Neuron (in vitro differentiated cells): ENCODE results near the gene SYN1.

Source experiments
- H2AFZ ChIP-seq: one replicate; pipeline ENCODE4 v1.6.1; 2013; ENCODE audit warnings: low read depth, mild to moderate bottlenecking, inconsistent platforms, low read length, moderate library complexity
- H3K27me3 ChIP-seq: one replicate; pipeline ENCODE4 v1.6.1; 2013; ENCODE audit warnings: low read length; ENCODE audit not compliant: insufficient read depth
- H3K36me3 ChIP-seq: one replicate; pipeline ENCODE4 v1.6.1; 2013; ENCODE audit warnings: low read length; ENCODE audit not compliant: insufficient read depth
- H3K4me1 ChIP-seq: one replicate; pipeline ENCODE4 v1.6.1; 2013; ENCODE audit warnings: low read length; ENCODE audit not compliant: insufficient read depth
- H3K4me3 ChIP-seq: 2 replicates; pipeline ENCODE4 v1.5.1; 2013; ENCODE audit warnings: mild to moderate bottlenecking, low read length, moderate library complexity
- H3K9me3 ChIP-seq: one replicate; pipeline ENCODE4 v1.6.1; 2013; ENCODE audit warnings: low read length

The SYN1 gene

GRCh38 chrX:47583240-47583861 lies 36.3 kb downstream of the SYN1 start:
- H3K27me3 ChIP-seq, result peaks cover 3% of the 10 kb centered on the region
- no peak overlapping the region for H2AFZ ChIP-seq
- H3K9me3 ChIP-seq, result no peaks in the 10 kb centered on the region
- no peaks in the 10 kb centered on the region for H3K4me1 ChIP-seq
- H3K4me3 ChIP-seq, result no peak overlapping the region
- peaks cover 3% of the 10 kb centered on the region for H3K36me3 ChIP-seq

- Histone ChIP-seq H3K4me3 (peak within 1 kb of the TSS; percentile 59), H2AFZ (no peak within 1 kb of the TSS), H3K9me3 (no peaks in the 10 kb centered on the region), H3K4me1 (no peaks in the 10 kb centered on the region), H3K36me3 (peaks cover 3% of the 10 kb centered on the region), H3K27me3 (peaks cover 3% of the 10 kb centered on the region)
These were observed 37.7 kb downstream of the SYN1 start, which contains the start of gene TIMP1 for GRCh38 chrX:47581731-47582647. Gene TIMP1 (plus strand): TSS chrX:47582436. CDS start chrX:47583416, 980 bp downstream.

GRCh38 chrX:47579537-47579936 lies 40.1 kb downstream of the SYN1 start:
- H3K27me3 ChIP-seq, result no peaks in the 10 kb centered on the region
- no peaks in the 10 kb centered on the region for H3K4me1 ChIP-seq
- H3K36me3 ChIP-seq, result peaks cover 1% of the 10 kb centered on the region
- H2AFZ ChIP-seq, result no peak overlapping the region
- no peak overlapping the region for H3K4me3 ChIP-seq
- no peaks in the 10 kb centered on the region for H3K9me3 ChIP-seq

- Histone ChIP-seq H3K4me3 (no peak overlapping the region), H2AFZ (no peak overlapping the region), H3K4me1 (no peaks in the 10 kb centered on the region), H3K27me3 (no peaks in the 10 kb centered on the region), H3K36me3 (no peaks in the 10 kb centered on the region), H3K9me3 (no peaks in the 10 kb centered on the region)
These were observed 41.0 kb downstream of the SYN1 start for GRCh38 chrX:47578692-47579091.

- Histone ChIP-seq H3K4me3 (no peak overlapping the region), H3K4me1 (no peaks in the 10 kb centered on the region), H3K27me3 (no peaks in the 10 kb centered on the region), H3K36me3 (no peaks in the 10 kb centered on the region), H3K9me3 (no peaks in the 10 kb centered on the region), H2AFZ (no peak overlapping the region)
These were observed 41.8 kb downstream of the SYN1 start for GRCh38 chrX:47577901-47578300.

- H3K4me3 ChIP-seq, result no peak overlapping the region
These were observed 42.2 kb downstream of the SYN1 start for GRCh38 chrX:47577424-47577823.

GRCh38 chrX:47576021-47576898 lies 43.4 kb downstream of the SYN1 start:
- H2AFZ ChIP-seq, result no peak overlapping the region
- no peaks in the 10 kb centered on the region for H3K9me3 ChIP-seq
- H3K27me3 ChIP-seq, result no peaks in the 10 kb centered on the region
- H3K4me1 ChIP-seq, result no peaks in the 10 kb centered on the region
- H3K36me3 ChIP-seq, result no peaks in the 10 kb centered on the region
- no peak overlapping the region for H3K4me3 ChIP-seq

More at GRCh38 chrX:47577424-47577823, 42.2 kb downstream of the SYN1 start:
- H3K27me3 ChIP-seq, result no peaks in the 10 kb centered on the region
- H2AFZ ChIP-seq, result no peak overlapping the region
- no peaks in the 10 kb centered on the region for H3K4me1 ChIP-seq
- no peaks in the 10 kb centered on the region for H3K36me3 ChIP-seq
- H3K9me3 ChIP-seq, result no peaks in the 10 kb centered on the region

GRCh38 chrX:47574547-47575301 lies 44.9 kb downstream of the SYN1 start:
- H3K36me3 ChIP-seq, result peaks cover 5% of the 10 kb centered on the region
- no peak overlapping the region for H3K4me3 ChIP-seq
- peaks cover under 1% of the 10 kb centered on the region for H3K9me3 ChIP-seq
- H3K27me3 ChIP-seq, result no peaks in the 10 kb centered on the region
- no peaks in the 10 kb centered on the region for H3K4me1 ChIP-seq
- H2AFZ ChIP-seq, result no peak overlapping the region

GRCh38 chrX:47574076-47574546 lies 45.5 kb downstream of the SYN1 start:
- Histone ChIP-seq H3K4me3 (no peak overlapping the region), H3K36me3 (peaks cover 9% of the 10 kb centered on the region), H3K9me3 (peaks cover 3% of the 10 kb centered on the region), H3K27me3 (no peaks in the 10 kb centered on the region), H3K4me1 (no peaks in the 10 kb centered on the region), H2AFZ (no peak overlapping the region)

GRCh38 chrX:47573341-47574075 lies 46.1 kb downstream of the SYN1 start:
- H3K4me3 ChIP-seq, result no peak overlapping the region
- H3K27me3 ChIP-seq, result no peaks in the 10 kb centered on the region
- H3K4me1 ChIP-seq, result no peaks in the 10 kb centered on the region
- H3K9me3 ChIP-seq, result peaks cover 3% of the 10 kb centered on the region
- H3K36me3 ChIP-seq, result peaks cover 15% of the 10 kb centered on the region
- no peak overlapping the region for H2AFZ ChIP-seq

- Histone ChIP-seq H3K4me3 (no peak overlapping the region), H3K4me1 (no peaks in the 10 kb centered on the region), H2AFZ (no peak overlapping the region), H3K9me3 (peaks cover 3% of the 10 kb centered on the region), H3K27me3 (no peaks in the 10 kb centered on the region), H3K36me3 (peaks cover 22% of the 10 kb centered on the region)
These were observed 46.8 kb downstream of the SYN1 start for GRCh38 chrX:47572773-47573340.
